PC-3 (cell line): Measurements from ENCODE around the gene ATP5F1E. TPM values are rescaled to one million over a fixed set of nuclear protein-coding genes. Genes with fewer than 3 reads are reported as not detected.

ENCODE experiments used
- ATAC-seq: fragments of 200-7000 bp; cut with Tn5 transposase; 2 replicates; pipeline ENCODE4 v1.9.1; 2020; ENCODE audit warnings: mild to moderate bottlenecking, moderate library complexity
- BruUV-seq: library from RNA; stranded (reverse); fragments of 400-500 nt; replicated peaks from 2 replicates; lab custom pipeline; 2021; lab: Mats Ljungman, UMichigan
- CTCF ChIA-PET: fragments of 300-600 bp; sonication (Branson Sonifier 250); formaldehyde crosslinking; loops from one replicate; lab custom pipeline; 2022; ENCODE audit warnings: antibody characterized with exemption; lab: Charles Lee
- POLR2A ChIA-PET: fragments of 300-600 bp; sonication (Branson Sonifier 250); formaldehyde crosslinking; loops from one replicate; lab custom pipeline; 2022; ENCODE audit warnings: antibody characterized with exemption; ENCODE audit not compliant: unreplicated experiment; lab: Charles Lee
- DNase-seq: peaks from one replicate; pipeline ENCODE4 v3.0.0-alpha.2; 2015
- H2AFZ ChIP-seq: fragments of 300-600 bp; sonication (generic); 2 replicates; pipeline ENCODE4 v1.6.0; 2016; ENCODE audit warnings: antibody characterized with exemption, low read length
- H3F3A ChIP-seq: fragments of 300-600 bp; sonication (generic); one replicate; pipeline ENCODE4 v1.6.0; 2017; ENCODE audit warnings: antibody characterized with exemption, low read length, control low read depth, mild to moderate bottlenecking; ENCODE audit not compliant: unreplicated experiment
- H3K27ac ChIP-seq: fragments of 300-600 bp; sonication (generic); 2 replicates; pipeline ENCODE4 v1.5.1; 2016; ENCODE audit warnings: mild to moderate bottlenecking, low read length
- H3K27me3 ChIP-seq: fragments of 300-600 bp; sonication (generic); 2 replicates; pipeline ENCODE4 v1.6.1; 2016; ENCODE audit warnings: low read length, mixed read lengths
- H3K36me3 ChIP-seq: fragments of 300-600 bp; sonication (generic); 2 replicates; pipeline ENCODE4 v1.6.1; 2016; ENCODE audit warnings: low read depth, mixed run types, low read length, mixed read lengths
- H3K4me1 ChIP-seq: fragments of 300-600 bp; sonication (generic); 2 replicates; pipeline ENCODE4 v1.5.1; 2016; ENCODE audit warnings: low read length; ENCODE audit not compliant: insufficient read depth
- H3K4me2 ChIP-seq: fragments of 300-600 bp; sonication (generic); 2 replicates; pipeline ENCODE4 v1.6.0; 2016; ENCODE audit warnings: low read length
- H3K4me3 ChIP-seq: fragments of 300-600 bp; sonication (generic); 2 replicates; pipeline ENCODE4 v1.5.1; 2016; ENCODE audit warnings: mild to moderate bottlenecking, low read length, mixed read lengths
- H3K79me2 ChIP-seq: fragments of 300-600 bp; sonication (generic); 2 replicates; pipeline ENCODE4 v1.6.1; 2017; ENCODE audit warnings: low read length, mixed read lengths
- H3K9ac ChIP-seq: fragments of 300-600 bp; sonication (generic); 2 replicates; pipeline ENCODE4 v1.6.0; 2016; ENCODE audit warnings: mild to moderate bottlenecking, low read length
- H3K9me2 ChIP-seq: fragments of 300-600 bp; sonication (generic); replicated peaks from 2 replicates; pipeline ENCODE4 v1.6.1; 2016; ENCODE audit warnings: mixed run types, low read length, mixed read lengths
- H3K9me3 ChIP-seq: fragments of 300-600 bp; sonication (generic); 2 replicates; pipeline ENCODE4 v1.6.1; 2016; ENCODE audit warnings: low read length, mixed read lengths
- H4K20me1 ChIP-seq: fragments of 300-600 bp; sonication (generic); 2 replicates; pipeline ENCODE4 v1.6.1; 2016; ENCODE audit warnings: low read length, mixed read lengths
- CTCF ChIP-seq: fragments of 300-600 bp; sonication (generic); conservative IDR thresholded peaks from 2 replicates; pipeline ENCODE4 v1.5.1; 2017; ENCODE audit warnings: antibody characterized with exemption, low read depth, mild to moderate bottlenecking, low read length
- EZH2 ChIP-seq: fragments of 300-600 bp; sonication (generic); IDR thresholded peaks from one replicate; pipeline ENCODE4 v1.6.1; 2017; ENCODE audit warnings: antibody characterized with exemption, mild to moderate bottlenecking, low read length; ENCODE audit not compliant: unreplicated experiment
- EZH2phosphoT487 ChIP-seq: fragments of 300-600 bp; sonication (generic); IDR thresholded peaks from 2 replicates; pipeline ENCODE4 v1.6.1; 2018; ENCODE audit warnings: mild to moderate bottlenecking, antibody characterized with exemption, low read length, borderline replicate concordance
- intact Hi-C: fragments of 100-400 bp; cut with micrococcal nuclease; formaldehyde crosslinking; loops from 2 replicates; pipeline ENCODE4 v1.9.0; 2023
- total RNA-seq: library from RNA; depleted of rRNA; stranded (reverse); fragments of >200 nt; gene quantifications from 2 replicates; pipeline ENCODE4 v1.2.3, GENCODE V29; 2014

ATP5F1E gene
- total RNA-seq, 1 experiment from 2014 or later = 58.5 TPM

- H3K9me3 ChIP-seq = no peaks in the 10 kb centered on the region
- H3K36me3 ChIP-seq = peaks cover 64% of the 10 kb centered on the region
- peaks cover 49% of the 10 kb centered on the region for H4K20me1 ChIP-seq
- no peak for TF ChIP-seq CTCF
- TF ChIP-seq EZH2 = no peak
- no peak for TF ChIP-seq EZH2phosphoT487
- H3K27ac ChIP-seq = no peak overlapping the region
- peaks cover 76% of the 10 kb centered on the region for H3K79me2 ChIP-seq
- peak overlapping the region; percentile 86 for H3K4me2 ChIP-seq
- no peaks in the 10 kb centered on the region for H3K27me3 ChIP-seq
- H3F3A ChIP-seq = no peaks in the 10 kb centered on the region
- no TSS peak for BruUV-seq
- ChIA-PET CTCF (no interaction called here), POLR2A (no interaction called here)
- DNase-seq = no peak
- peaks cover 40% of the 10 kb centered on the region for H3K4me1 ChIP-seq
- H3K9me2 ChIP-seq = no peaks in the 10 kb centered on the region
- no peak overlapping the region for H3K9ac ChIP-seq
- intact Hi-C loops = loop anchor here (5.0 kb wide), 1 partner anchor 45 kb away; the partner anchor contains the start of gene NELFCD
- no peak overlapping the region for H2AFZ ChIP-seq
- ATAC-seq = no peak
- H3K4me3 ChIP-seq = no peak overlapping the region
Measured at GRCh38 chr20:59026904-59027740, 5.0 kb downstream of the ATP5F1E start.

GRCh38 chr20:59025511-59025910, 6.6 kb downstream of the ATP5F1E start:
- no peak overlapping the region for H3K4me2 ChIP-seq
- H3K9me2 ChIP-seq = no peaks in the 10 kb centered on the region
- H3K4me1 ChIP-seq = peaks cover 39% of the 10 kb centered on the region
- no peak overlapping the region for H3K4me3 ChIP-seq
- H3K27me3 ChIP-seq = no peaks in the 10 kb centered on the region
- no peak overlapping the region for H2AFZ ChIP-seq
- no peaks in the 10 kb centered on the region for H3F3A ChIP-seq
- peaks cover 60% of the 10 kb centered on the region for H3K79me2 ChIP-seq
- H4K20me1 ChIP-seq = peaks cover 41% of the 10 kb centered on the region
- H3K27ac ChIP-seq = no peak overlapping the region
- TF ChIP-seq CTCF (no peak), EZH2 (no peak), EZH2phosphoT487 (no peak)
- CTCF ChIA-PET = interaction anchor here (0.5 kb wide), 1 partner anchor 197 kb away, joined by 8 read pairs; no protein-coding TSS in a partner anchor
- BruUV-seq = no TSS peak
- ATAC-seq (no peak), DNase-seq (no peak)
- H3K9me3 ChIP-seq = no peaks in the 10 kb centered on the region
- intact Hi-C loops = loop anchor here (5.0 kb wide), 1 partner anchor 43 kb away; the partner anchor contains the start of gene NELFCD
- no peak overlapping the region for H3K9ac ChIP-seq
- peaks cover 64% of the 10 kb centered on the region for H3K36me3 ChIP-seq
- POLR2A ChIA-PET = no interaction called here

- Histone ChIP-seq H3K79me2 (peaks cover 56% of the 10 kb centered on the region), H3K4me3 (no peak overlapping the region), H3K9ac (no peak overlapping the region), H2AFZ (no peak overlapping the region), H3K9me2 (no peaks in the 10 kb centered on the region), H3K9me3 (no peaks in the 10 kb centered on the region), H3F3A (no peaks in the 10 kb centered on the region), H3K36me3 (peaks cover 62% of the 10 kb centered on the region), H3K27me3 (no peaks in the 10 kb centered on the region), H3K4me1 (peaks cover 34% of the 10 kb centered on the region), H3K27ac (no peak overlapping the region), H4K20me1 (peaks cover 37% of the 10 kb centered on the region), H3K4me2 (no peak overlapping the region)
- no peak for DNase-seq
- POLR2A ChIA-PET = no interaction called here
- CTCF ChIA-PET = interaction anchor here (0.5 kb wide), 1 partner anchor 198 kb away, joined by 8 read pairs; no protein-coding TSS in a partner anchor
- no TSS peak for BruUV-seq
- no peak for ATAC-seq
- no peak for TF ChIP-seq EZH2
- intact Hi-C loops = loop anchor here (5.0 kb wide), 1 partner anchor 43 kb away; the partner anchor contains the start of gene NELFCD
Measured at GRCh38 chr20:59025086-59025485, 7.0 kb downstream of the ATP5F1E start.
